ENCODE data around the gene ABCG8.

The ABCG8 gene

GRCh38 chr2:43824951-43825493 lies 13.7 kb upstream of the ABCG8 start:
- no peak for TF ChIP-seq ZFX (IDR thresholded peaks at IDR 0.05)
- TF ChIP-seq CTCF (conservative IDR thresholded peaks at IDR 0.05) = no peak

GRCh38 chr2:43825841-43826240 lies 12.9 kb upstream of the ABCG8 start:
- no peak for TF ChIP-seq ZFX (IDR thresholded peaks at IDR 0.05)
- TF ChIP-seq CTCF (conservative IDR thresholded peaks at IDR 0.05) = no peak
- H3K27ac ChIP-seq = no peak overlapping the region

More at GRCh38 chr2:43824951-43825493, 13.7 kb upstream of the ABCG8 start:
- H3K27ac ChIP-seq = no peak overlapping the region

- no peak overlapping the region for H3K27ac ChIP-seq
- TF ChIP-seq ZFX (IDR thresholded peaks at IDR 0.05) (no peak), CTCF (conservative IDR thresholded peaks at IDR 0.05) (no peak)
Measured at GRCh38 chr2:43826305-43827250, 12.2 kb upstream of the ABCG8 start.

GRCh38 chr2:43831543-43832294 lies 7.1 kb upstream of the ABCG8 start:
- TF ChIP-seq CTCF (conservative IDR thresholded peaks at IDR 0.05) (no peak), ZFX (IDR thresholded peaks at IDR 0.05) (no peak)
- no peak overlapping the region for H3K27ac ChIP-seq

GRCh38 chr2:43832457-43832856 lies 6.3 kb upstream of the ABCG8 start:
- H3K27ac ChIP-seq = no peak overlapping the region
- TF ChIP-seq ZFX (IDR thresholded peaks at IDR 0.05) (no peak), CTCF (conservative IDR thresholded peaks at IDR 0.05) (no peak)

GRCh38 chr2:43837033-43837432 lies 1.7 kb upstream of the ABCG8 start:
- no peak for TF ChIP-seq CTCF (conservative IDR thresholded peaks at IDR 0.05)

More at GRCh38 chr2:43837033-43837432, 1.7 kb upstream of the ABCG8 start:
- H3K27ac ChIP-seq = no peak overlapping the region

Measured in C4-2B (cell line).